Measurements from ENCODE around the gene ULK4.
"Not testable (repeated sequence)": the region's sequence is repeated elsewhere in the genome, so short reads cannot be mapped to it uniquely, and the experiment has no call there.

Gene ULK4

GRCh38 chr3:41565948-41566514, 395.9 kb downstream of the ULK4 start:
- DNase-seq: no peak

- DNase-seq: no peak
Observed at GRCh38 chr3:41565003-41565402, 396.9 kb downstream of the ULK4 start.

- not testable (repeated sequence) for DNase-seq
Observed at GRCh38 chr3:41556245-41556644, 405.7 kb downstream of the ULK4 start.

GRCh38 chr3:41532976-41533375, 428.9 kb downstream of the ULK4 start:
- no peak for DNase-seq

GRCh38 chr3:41526995-41527573, 434.8 kb downstream of the ULK4 start:
- no peak for DNase-seq

- DNase-seq: no peak
Observed at GRCh38 chr3:41525303-41526064, 436.4 kb downstream of the ULK4 start.

- DNase-seq: no peak
Observed at GRCh38 chr3:41523897-41524296, 438.0 kb downstream of the ULK4 start.

- DNase-seq: no peak
Observed at GRCh38 chr3:41522612-41523011, 439.3 kb downstream of the ULK4 start.

GRCh38 chr3:41521010-41521655, 440.8 kb downstream of the ULK4 start:
- DNase-seq: no peak

- DNase-seq: no peak
Observed at GRCh38 chr3:41519746-41520145, 442.2 kb downstream of the ULK4 start.

GRCh38 chr3:41518626-41519025, 443.3 kb downstream of the ULK4 start:
- no peak for DNase-seq

- no peak for DNase-seq
Observed at GRCh38 chr3:41508063-41508696, 453.7 kb downstream of the ULK4 start.

- no peak for DNase-seq
Observed at GRCh38 chr3:41507336-41508062, 454.4 kb downstream of the ULK4 start.

GRCh38 chr3:41503998-41504623, 457.8 kb downstream of the ULK4 start:
- no peak for DNase-seq

- no peak for DNase-seq
Observed at GRCh38 chr3:41502481-41502880, 459.4 kb downstream of the ULK4 start.

- DNase-seq: no peak
Observed at GRCh38 chr3:41502023-41502422, 459.9 kb downstream of the ULK4 start.

GRCh38 chr3:41498847-41499246, 463.1 kb downstream of the ULK4 start:
- no peak for DNase-seq

GRCh38 chr3:41490360-41490759, 471.5 kb downstream of the ULK4 start:
- no peak for DNase-seq

GRCh38 chr3:41489231-41489630, 472.7 kb downstream of the ULK4 start:
- no peak for DNase-seq

GRCh38 chr3:41488501-41488900, 473.4 kb downstream of the ULK4 start:
- DNase-seq: no peak

GRCh38 chr3:41485484-41485883, 476.4 kb downstream of the ULK4 start:
- DNase-seq: no peak

- no peak for DNase-seq
Observed at GRCh38 chr3:41482134-41482533, 479.8 kb downstream of the ULK4 start.
